Measurements from ENCODE around the gene MTPN.

The MTPN gene

GRCh38 chr7:135950429-135950828, 26.7 kb downstream of the MTPN start:
- no peak for DNase-seq

DNA sequence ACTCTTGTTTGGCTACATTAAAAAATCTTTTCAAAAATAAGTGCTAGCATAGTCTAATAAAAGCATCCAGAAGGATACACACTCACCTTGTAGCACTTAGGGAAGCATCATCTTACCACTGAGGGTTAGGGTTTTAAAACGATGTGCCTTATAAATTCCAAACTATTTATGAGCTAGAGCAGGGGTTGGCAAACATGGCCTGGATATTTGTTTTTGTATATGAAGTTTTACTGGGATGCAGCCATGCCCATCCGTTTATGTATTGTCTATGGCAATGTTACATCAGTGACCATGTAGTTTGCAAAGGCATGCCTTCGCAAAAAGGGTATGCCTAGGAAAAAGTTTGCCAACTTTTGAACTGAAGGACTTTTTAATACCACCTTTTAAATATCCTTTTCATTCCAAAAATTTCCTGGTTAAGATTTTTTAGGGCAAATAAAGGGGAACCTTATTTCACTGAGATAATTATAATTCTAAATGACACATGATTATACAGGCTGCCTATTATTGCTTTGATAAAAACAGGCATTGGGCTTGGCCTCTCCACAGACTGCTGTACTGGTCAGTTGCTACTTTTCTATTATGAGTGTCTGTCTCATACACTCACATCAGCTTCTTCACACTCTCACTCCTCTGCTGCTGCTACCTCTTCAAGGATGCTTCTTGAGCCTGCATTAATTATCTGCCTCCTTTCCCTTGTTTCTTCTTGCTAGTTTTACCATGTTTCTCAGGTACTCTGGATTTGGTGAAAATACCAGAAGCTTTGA, 30.7 kb downstream of the MTPN start:
- DNase-seq: no peak

- DNase-seq: no peak
Observed at GRCh38 chr7:135944753-135945152, 32.4 kb downstream of the MTPN start.

GRCh38 chr7:135943134-135943879, 33.9 kb downstream of the MTPN start:
- no peak for DNase-seq

- DNase-seq: no peak
Observed at GRCh38 chr7:135942614-135943013, 34.5 kb downstream of the MTPN start.

DNA sequence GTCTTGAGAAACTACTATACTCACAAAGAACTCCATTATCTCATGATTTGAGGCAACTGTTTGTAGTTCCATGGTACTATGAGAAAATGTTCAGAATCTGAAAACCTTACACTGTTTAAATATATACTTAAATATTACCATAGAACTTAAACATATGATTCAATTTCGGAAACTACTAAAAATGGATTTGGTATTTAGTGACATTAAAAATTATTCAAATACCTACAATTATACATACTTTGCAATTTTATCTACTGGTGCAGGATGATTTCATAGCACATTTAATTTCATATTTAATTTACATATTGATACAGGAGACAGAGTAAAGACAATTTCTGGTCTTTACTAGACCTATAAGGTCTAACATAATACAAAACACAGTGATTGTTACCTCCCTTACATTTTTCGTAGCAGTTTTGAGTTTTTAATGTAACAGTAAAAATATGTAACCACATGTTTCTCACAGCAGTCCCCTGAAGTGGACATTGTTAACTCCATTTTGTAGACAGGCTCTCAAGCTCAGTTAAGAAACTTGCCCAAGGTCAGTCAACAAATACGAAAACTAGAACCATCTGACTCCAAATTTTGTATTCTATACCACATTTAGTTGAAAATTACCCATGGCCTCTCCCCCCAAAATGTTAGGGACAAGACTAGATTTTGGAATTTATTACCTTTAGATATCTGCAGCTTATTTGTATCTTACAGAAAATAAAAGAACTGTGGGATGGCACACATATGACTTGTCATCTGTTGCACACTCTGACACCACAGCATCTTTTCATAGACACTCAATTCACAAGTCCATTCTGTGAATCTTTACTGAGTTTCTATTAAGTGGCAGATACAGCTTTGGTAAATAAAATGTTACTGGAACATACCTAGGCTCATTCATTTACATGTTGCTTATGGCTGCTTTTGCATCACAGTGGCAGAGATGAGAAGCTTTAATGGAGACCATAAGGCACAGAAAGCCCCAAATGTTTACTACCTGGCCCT, 36.8 kb downstream of the MTPN start:
- DNase-seq: no peak

GRCh38 chr7:135939261-135939812, 37.8 kb downstream of the MTPN start:
- DNase-seq: no peak

DNA sequence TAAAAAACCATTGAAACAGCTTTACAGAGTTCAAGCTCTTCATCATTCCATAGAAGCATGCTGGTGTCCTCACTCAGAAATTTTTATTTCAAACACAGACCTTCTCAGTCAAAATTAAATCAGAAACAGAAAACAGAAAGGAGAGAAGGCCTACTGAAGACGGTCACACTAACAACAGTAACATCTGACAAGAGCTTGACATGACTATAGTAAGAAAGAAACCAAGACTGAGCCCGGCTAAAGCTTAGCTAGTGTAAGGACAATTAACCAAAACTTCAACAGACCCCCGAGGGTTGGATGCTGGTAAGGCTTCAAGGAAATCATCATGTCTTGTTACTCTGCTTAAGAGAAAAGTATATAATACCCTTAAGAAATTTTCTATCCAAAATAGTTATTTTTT, 38.6 kb downstream of the MTPN start:
- DNase-seq: no peak

- DNase-seq: no peak
Observed at GRCh38 chr7:135938086-135938485, 39.1 kb downstream of the MTPN start.

GRCh38 chr7:135936497-135937217, 40.5 kb downstream of the MTPN start:
- DNase-seq: no peak

DNA sequence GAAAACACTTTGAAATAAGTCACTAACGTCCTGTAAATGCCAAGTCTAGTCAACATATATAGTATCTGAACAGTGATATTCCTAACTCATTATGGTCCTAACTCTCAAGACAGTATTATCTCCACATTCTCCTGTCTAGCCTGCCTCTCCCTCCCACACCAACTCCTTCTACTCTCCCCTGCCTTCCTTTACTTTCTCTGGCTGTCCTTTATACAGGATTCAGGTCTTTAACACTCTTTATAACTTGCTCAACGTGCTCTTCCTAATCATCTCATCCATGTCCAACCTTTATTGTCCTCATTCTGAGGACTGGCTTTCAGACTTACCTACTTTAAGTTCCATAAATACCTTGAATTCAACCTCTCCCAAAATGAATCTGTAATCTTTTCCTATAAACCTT, 42.5 kb downstream of the MTPN start:
- no peak for DNase-seq

- no peak for DNase-seq
Observed at GRCh38 chr7:135933509-135934188, 43.5 kb downstream of the MTPN start.

DNA sequence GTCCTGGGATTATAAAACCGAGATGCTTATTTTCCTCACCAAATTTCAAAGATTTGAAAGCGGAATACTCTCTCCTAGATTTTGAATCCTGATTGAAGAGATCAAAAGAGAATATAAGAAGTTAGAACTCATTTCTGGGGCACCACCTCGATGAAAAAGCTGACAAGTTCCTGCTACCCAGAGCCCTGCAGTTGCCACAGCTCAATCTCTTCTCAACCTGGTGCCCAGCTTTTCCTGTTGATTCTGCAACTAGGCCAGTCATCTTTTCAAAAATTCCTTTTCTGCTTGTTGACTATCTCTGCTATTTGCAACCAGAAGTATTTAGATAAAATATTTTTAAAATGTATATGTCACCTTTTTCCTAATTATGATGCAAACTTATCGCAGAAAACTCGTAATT, 45.0 kb downstream of the MTPN start:
- no peak for DNase-seq

DNA sequence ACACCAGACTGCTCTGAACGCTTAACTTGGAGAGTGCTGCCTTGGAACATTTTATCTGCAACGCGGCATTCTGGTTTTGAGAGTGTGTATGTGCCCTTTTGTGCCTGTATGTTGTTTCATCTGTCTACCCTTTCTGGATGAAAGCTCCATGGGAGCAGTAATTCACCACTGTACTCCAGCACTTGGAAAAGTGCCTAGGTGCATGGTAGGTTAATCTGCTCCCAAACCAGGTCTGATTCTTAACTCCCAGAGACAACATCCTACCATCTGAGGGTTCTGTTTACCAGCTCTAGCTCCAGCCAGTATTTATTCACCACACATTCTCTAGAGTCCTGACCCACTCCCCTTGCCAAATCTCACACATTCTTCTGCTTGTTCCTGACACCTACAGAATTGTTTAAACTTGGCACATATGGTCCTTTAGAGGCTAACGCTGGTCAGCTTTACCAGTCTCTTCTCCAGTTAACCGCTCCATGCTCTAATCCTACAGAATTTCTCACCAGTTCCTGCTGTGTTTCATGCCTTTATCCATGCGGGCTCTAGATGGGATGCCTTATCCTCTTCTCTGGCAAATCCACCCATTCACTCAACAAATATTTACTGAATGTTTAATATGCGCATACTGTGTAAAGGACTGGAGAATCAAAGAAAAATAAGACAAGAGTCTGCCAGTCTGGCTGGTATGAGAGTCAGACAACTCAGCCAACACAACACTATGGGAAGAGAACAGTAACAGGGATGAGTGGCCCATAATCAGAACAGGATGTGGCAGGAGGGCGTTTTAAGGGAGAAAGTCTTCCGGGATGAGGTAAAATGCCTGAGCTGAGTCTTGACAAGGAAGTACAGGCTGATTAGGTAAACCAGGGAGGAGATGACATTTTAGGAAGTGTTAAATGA, 46.3 kb downstream of the MTPN start:
- no peak for DNase-seq

DNA sequence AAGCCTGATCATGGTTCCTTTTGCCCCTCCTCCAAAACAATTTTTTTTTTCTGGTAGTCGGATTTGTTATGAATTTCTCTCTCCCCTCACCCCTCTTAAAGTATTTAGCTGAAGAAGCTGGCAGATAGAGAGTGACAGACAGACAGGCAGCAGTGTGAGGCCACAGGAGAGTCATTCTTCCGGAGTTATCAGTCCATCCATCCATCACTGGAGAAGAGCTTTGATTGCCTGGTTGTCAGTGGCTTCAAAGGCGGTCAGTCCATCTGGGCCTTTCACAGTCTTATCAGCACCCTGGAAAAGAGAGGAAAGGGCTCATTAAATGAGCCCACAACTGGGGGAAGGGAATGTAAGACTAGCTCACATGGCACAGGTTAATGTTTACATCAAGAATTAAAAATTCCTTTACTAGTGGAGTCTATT, 47.4 kb downstream of the MTPN start:
- DNase-seq: no peak

DNA sequence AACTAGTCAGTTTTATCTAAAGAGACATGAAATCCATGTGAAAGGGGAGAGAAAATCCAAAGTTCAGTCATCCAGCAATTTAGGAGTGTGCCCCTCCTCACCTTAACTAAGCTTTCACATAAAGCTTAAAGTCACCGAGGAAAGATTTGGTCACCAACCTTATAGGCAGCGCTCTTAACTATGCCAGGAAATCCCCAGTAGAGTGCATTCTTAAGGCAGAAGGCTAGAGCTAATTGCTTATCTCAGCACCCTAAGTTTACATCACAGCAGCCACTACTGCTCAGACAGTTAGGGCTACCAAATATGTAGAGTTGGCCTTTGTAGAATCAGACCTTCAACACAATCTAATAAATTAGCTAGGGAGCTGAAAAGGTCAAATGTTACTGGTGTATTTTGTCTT, 47.9 kb downstream of the MTPN start:
- DNase-seq: no peak

DNA sequence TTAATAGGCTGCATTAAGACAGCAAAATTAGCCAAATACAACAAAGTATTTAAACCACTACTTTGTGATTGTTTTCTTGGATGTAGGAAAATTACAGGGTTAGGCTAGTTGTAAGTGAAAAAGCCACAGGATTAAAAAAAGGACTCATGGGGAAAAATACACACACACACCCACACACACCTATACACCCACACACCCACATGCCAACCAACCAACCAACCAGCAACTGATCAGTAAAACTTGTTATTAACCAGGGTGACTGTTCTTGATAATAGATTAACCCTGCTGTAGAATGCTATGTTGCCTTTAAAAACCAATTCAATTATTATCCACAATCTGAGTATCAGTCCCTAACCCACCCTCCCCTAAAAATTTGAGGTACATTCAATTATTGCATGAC, 49.0 kb downstream of the MTPN start:
- DNase-seq: no peak

DNA sequence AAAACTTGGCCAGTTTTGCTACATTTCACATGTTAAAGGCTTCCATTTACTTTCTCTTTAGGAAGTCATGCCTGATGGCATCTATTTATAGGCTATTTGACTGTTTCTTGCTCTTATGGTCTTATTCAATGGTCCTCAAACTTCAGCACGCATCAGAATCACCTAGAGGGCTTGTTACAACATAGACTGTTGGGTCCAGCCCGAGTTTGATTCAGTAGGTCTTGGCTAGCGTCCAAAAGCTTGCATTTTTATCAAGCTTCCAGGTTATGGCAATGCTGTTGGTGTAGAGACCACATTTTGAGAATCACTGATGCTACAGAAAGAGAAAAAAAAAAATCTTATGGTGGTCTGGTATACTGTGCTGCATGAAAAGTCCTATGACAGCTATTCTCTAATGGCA, 51.9 kb downstream of the MTPN start:
- DNase-seq: no peak

- no peak for DNase-seq
Observed at GRCh38 chr7:135924302-135924701, 52.9 kb downstream of the MTPN start.

- DNase-seq: no peak
Observed at GRCh38 chr7:135922263-135922662, 54.9 kb downstream of the MTPN start.

DNA sequence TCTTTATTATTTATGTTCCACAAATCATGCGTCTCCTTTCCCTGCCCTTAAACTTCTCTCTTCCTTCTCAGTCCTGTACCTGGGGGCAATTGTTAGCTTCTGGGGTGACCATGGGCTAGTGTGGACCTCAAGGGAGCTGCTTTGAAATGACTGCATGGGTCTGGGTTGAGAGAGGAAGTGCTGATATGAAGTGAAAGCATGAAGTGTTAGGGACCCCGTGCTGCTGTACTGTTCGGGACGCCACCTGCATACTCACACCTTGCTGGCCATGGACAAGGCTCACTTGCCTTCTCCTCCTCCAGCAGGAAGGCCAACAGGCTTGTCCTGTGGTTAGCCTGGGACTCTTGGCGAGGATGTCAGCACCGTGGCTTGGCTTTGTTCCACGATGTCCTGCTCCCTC, 56.7 kb downstream of the MTPN start:
- DNase-seq: no peak

Data from NCI-H2171 (cell line).